H54 (cell line): ENCODE measurements around the gene ZSWIM6.
A peak's percentile ranks its signal among the peaks of the same experiment; 100 is the strongest.

ENCODE experiments used
- DNase-seq: peaks from one replicate; pipeline ENCODE4 v3.0.0; 2011; ENCODE audit warnings: low spot score, mixed read lengths; ENCODE audit not compliant: insufficient read length
- FAIRE-seq: peaks from 3 replicates; lab custom pipeline; 2011; peaks lifted over from hg19 to GRCh38; lab: Jason Lieb, UNC
- POLR2A ChIP-seq: IDR thresholded peaks from 2 replicates; pipeline ENCODE4 v1.6.1; 2011; ENCODE audit warnings: low read depth, mild to moderate bottlenecking, low read length

Gene ZSWIM6

DNA sequence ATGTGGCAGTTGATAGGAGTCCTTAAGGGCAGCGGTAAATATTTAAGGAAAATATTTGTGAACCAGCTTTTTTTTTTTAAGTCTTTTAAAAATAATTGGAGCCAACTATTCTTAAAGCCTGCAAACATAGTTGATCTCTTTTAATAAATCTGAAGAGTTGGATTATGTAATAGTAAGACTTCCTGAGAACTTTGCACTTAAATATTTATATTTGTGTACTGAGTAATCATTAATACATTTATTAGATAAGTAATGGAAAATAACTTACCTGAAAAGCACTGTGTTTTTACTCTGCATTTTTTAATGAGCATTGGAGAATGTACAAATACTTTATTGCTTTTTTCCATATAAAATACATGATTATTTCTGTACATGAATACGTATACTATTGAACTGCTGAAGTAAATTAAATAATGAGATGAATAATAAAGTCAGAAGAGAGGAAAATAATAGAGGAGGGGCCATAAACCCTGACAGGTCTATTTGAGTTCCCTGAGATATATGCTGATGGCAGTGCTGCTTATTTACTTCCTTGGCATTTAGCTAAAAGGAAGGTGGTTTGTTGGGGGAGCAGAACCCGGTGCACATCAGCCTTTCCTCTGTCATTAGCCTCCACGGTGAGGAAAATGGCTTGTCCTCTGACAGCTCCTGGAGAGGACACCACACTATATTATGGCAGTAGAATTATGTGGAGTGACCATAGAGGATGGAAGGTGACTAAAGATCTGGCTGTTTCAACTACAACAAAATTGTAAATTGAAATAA, 148.0 kb downstream of the ZSWIM6 start:
- no peak for FAIRE-seq
- DNase-seq: no peak
- TF ChIP-seq POLR2A: no peak

GRCh38 chr5:61482980-61483379, 150.9 kb downstream of the ZSWIM6 start:
- no peak for DNase-seq
- no peak for TF ChIP-seq POLR2A
- FAIRE-seq: no peak

DNA sequence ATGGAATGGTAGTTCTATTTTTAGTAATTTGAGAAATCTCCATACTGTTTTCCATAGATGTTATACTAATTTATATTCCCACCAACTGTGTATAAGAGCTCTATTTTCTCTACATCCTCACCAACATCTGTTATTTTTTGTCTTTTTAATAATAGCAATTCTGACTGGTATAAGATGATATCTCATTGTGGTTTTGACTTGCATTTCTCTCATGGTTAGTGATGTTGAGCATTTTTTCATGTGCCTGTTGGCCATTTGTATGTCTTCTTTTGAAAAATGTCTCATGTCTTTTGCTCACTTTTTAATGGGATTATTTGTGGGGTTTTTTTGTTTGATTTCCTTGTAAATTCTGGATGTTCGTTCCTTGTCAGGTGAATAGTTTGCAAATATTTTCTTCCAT, 154.4 kb downstream of the ZSWIM6 start:
- DNase-seq (no peak), FAIRE-seq (no peak)
- no peak for TF ChIP-seq POLR2A

GRCh38 chr5:61489574-61489973, 157.5 kb downstream of the ZSWIM6 start:
- DNase-seq (no peak), FAIRE-seq (peak; percentile 48)
- TF ChIP-seq POLR2A: no peak

- FAIRE-seq (no peak), DNase-seq (no peak)
- no peak for TF ChIP-seq POLR2A
These were observed 159.8 kb downstream of the ZSWIM6 start for GRCh38 chr5:61491861-61492260.

GRCh38 chr5:61493973-61494372, 161.9 kb downstream of the ZSWIM6 start:
- no peak for FAIRE-seq
- DNase-seq: no peak

DNA sequence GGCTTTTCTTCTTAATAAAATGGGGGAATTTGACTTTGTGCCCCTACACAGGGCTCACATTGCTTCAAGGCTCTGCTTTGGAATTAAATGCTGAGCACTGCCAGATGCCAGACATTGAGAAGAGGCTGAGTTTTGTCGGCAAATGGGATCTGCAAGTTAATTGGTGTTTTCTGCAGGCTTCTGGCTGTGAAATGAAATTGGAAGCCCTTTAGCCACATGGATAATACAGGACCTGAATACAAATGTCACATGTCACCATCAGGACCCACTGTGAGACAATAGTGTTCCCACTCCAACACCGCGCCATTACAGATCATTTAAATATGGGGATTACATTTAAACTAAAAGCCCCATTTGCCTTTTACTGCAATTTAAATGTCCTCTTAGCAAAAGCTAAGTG, 164.4 kb downstream of the ZSWIM6 start:
- no peak for TF ChIP-seq POLR2A
- no peak for FAIRE-seq
- DNase-seq: no peak

More at GRCh38 chr5:61493973-61494372, 161.9 kb downstream of the ZSWIM6 start:
- no peak for TF ChIP-seq POLR2A

DNA sequence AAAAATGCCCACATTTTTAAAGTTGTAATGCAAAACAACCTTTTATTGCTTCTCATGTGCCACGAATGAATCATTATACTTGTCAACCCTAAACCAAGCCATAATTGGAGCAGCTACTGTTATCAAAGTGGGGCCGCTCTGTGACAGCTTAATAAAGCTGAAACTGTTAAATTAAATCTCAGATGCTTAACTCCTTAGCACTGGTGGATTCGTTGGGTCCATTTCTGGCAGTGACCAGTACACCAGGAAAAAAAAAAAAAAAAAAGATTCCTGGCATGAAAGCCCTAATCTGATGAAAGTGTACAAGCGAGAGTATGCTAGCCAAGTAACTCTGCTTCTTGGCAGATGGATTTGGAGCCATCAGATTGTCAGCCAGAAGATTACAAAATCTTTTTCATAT, 164.8 kb downstream of the ZSWIM6 start:
- FAIRE-seq (peak; percentile 15), DNase-seq (no peak)
- TF ChIP-seq POLR2A: no peak

GRCh38 chr5:61498121-61498520, 166.1 kb downstream of the ZSWIM6 start:
- FAIRE-seq: no peak
- no peak for DNase-seq
- no peak for TF ChIP-seq POLR2A

DNA sequence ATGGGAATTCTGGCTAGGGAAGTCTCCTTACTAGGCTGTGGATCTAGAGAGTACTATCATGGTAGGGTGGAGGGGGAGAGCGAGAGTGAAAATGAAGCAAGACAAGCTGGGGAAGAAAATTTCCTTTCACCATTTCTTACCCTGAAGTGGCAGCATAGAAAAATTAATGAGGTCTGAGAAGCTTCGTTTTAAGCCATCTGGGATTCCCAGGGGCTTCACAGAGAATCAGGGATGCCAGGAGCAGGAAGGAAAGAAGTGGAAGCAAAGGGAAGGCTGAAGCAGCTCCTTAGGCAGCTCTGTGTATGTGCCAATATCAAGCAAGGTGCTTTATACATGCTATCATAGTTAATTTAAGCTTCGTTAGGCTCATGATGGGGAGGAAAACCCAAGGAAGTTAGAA, 169.9 kb downstream of the ZSWIM6 start:
- no peak for TF ChIP-seq POLR2A
- DNase-seq (no peak), FAIRE-seq (no peak)

DNA sequence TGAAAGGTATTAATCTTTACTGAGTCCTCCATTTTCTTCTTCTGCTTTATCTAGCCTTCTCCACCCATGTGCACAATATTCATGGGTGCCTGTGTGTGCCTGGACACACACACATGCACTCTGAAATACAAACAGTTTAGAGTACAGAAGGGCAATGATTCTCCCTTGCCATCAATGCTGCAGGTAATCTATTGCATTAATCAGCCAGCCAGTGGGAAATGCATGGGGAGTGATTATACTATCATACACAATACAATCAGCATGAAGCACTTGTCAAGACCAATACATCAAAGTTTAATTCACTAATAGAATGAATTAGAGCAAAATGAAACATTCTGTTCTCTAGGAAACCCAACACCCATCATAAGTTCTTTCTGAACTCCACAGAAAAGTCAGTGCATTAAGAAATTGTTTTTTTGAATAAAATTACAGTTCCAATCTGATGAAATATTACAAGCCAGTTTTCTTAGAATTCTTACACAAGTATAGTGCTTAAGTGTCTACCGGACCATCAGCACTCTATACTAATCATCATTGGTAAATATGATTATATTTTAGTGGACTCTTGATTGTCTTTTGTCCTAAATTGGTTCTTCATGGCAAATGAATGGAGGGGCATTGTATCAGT, 172.2 kb downstream of the ZSWIM6 start:
- no peak for TF ChIP-seq POLR2A
- no peak for FAIRE-seq
- no peak for DNase-seq

DNA sequence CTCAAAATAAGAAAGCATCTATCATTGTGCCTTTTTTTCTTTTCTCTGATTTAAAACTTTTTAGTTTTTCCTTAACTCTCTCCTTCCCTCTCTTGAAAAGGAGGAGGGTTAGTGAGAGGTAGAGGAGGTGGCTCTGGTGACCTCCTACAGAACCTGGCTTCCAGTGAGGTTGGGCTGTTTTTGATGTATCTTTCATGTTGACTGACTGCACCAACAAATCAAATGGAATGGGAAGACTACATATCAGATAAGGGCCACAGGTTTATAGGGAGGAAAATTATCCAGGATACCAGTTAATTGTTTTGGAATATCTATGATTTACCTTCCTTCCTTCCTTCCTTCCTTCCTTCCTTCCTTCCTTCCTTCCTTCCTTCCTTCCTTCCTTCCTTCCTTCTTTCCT, 173.2 kb downstream of the ZSWIM6 start:
- DNase-seq (no peak), FAIRE-seq (no peak)
- TF ChIP-seq POLR2A: no peak

DNA sequence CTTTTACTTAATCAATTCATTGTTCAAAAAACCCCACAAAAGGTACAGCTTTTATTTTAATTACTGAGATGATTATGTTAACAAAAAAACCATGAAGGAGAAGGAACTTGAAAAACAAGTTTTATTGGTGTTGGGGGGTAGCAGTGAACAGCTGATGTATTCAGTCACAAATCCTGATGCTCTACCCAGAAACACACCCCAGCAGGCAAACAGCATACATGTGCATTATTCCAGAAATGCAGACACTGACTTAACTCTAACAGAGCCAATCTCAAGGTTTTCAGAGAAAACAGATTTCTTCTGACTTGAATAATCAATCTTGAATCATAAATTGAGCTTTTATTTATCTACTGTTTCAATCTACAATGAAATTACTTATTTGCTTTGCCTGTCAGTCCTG, 175.2 kb downstream of the ZSWIM6 start:
- TF ChIP-seq POLR2A: no peak
- peak; percentile 43 for FAIRE-seq
- no peak for DNase-seq

GRCh38 chr5:61516946-61517345, 184.9 kb downstream of the ZSWIM6 start:
- FAIRE-seq (no peak), DNase-seq (no peak)
- TF ChIP-seq POLR2A: no peak
